Cardiac fibroblast (primary cell): ENCODE data around the gene RBM47.
"Not testable (repeated sequence)": the region's sequence is repeated elsewhere in the genome, so short reads cannot be mapped to it uniquely, and the experiment has no call there.

Experiments
- DNase-seq, 2 donors: peaks; one replicate each; pipeline versions ENCODE4 v3.0.0 to v3.0.0-alpha.2; 2010; ENCODE audit warnings: low read depth in 2 of 2
- H3K4me3 ChIP-seq, 2 donors: replicated peaks in 1 of 2; 1 replicate in 1 of 2; 2 replicates in 1 of 2; pipeline ENCODE4 v1.5.1; 2011; ENCODE audit warnings: low read depth in 2 of 2, low read length in 2 of 2, mild to moderate bottlenecking in 2 of 2, moderate library complexity in 1 of 2
- CTCF ChIP-seq: IDR thresholded peaks from one replicate; pipeline ENCODE4 v1.5.1; 2011; ENCODE audit warnings: low read depth, mild to moderate bottlenecking, low read length, inconsistent platforms

RBM47 gene

GRCh38 chr4:40559585-40560465 is 69.8 kb downstream of the RBM47 start:
- no peak for TF ChIP-seq CTCF
- H3K4me3 ChIP-seq = no peak overlapping the region
- no peak for DNase-seq

GRCh38 chr4:40557736-40558135 is 71.9 kb downstream of the RBM47 start:
- DNase-seq = peak in 1 of 2 donors; percentile 38
- no peak for TF ChIP-seq CTCF
- no peak overlapping the region for H3K4me3 ChIP-seq

- TF ChIP-seq CTCF = no peak
- no peak for DNase-seq
Measured at GRCh38 chr4:40555176-40555900, 74.3 kb downstream of the RBM47 start.

GRCh38 chr4:40554641-40555040 is 75.0 kb downstream of the RBM47 start:
- H3K4me3 ChIP-seq, DNase-seq: not testable (repeated sequence)

More at GRCh38 chr4:40555176-40555900, 74.3 kb downstream of the RBM47 start:
- H3K4me3 ChIP-seq = no peak overlapping the region

- peak in 1 of 2 donors; percentile 16 for DNase-seq
- no peak for TF ChIP-seq CTCF
- no peak overlapping the region for H3K4me3 ChIP-seq
Measured at GRCh38 chr4:40553995-40554394, 75.7 kb downstream of the RBM47 start.

- no peak for DNase-seq
- TF ChIP-seq CTCF = no peak
- H3K4me3 ChIP-seq = no peak overlapping the region
Measured at GRCh38 chr4:40552536-40552935, 77.1 kb downstream of the RBM47 start.

GRCh38 chr4:40551568-40552136 is 78.0 kb downstream of the RBM47 start:
- peak overlapping the region in 1 of 2 donors; percentile 18 for H3K4me3 ChIP-seq
- DNase-seq = peak in 1 of 2 donors; percentile 66
